Osteoblast (primary cell): ENCODE results near the gene GCNA. TPM values are rescaled to one million over a fixed set of nuclear protein-coding genes. Genes with fewer than 3 reads are reported as not detected.

Source experiments
- DNase-seq: peaks from one replicate; pipeline ENCODE4 v3.0.0; 2011; ENCODE audit warnings: low spot score, mixed read lengths; ENCODE audit not compliant: insufficient read length; ENCODE audit errors: missing footprints
- H2AFZ ChIP-seq: 2 replicates; pipeline ENCODE4 v1.6.0; 2011; ENCODE audit warnings: mild to moderate bottlenecking, low read length
- H3K27ac ChIP-seq: 2 replicates; pipeline ENCODE4 v1.5.1; 2011; ENCODE audit warnings: mild to moderate bottlenecking, low read depth, low read length, moderate library complexity
- H3K27me3 ChIP-seq: 2 replicates; pipeline ENCODE4 v1.6.0; 2012; ENCODE audit warnings: mild to moderate bottlenecking, control low read depth, inconsistent platforms, low read length, moderate library complexity; ENCODE audit not compliant: insufficient read depth
- H3K36me3 ChIP-seq: 2 replicates; pipeline ENCODE4 v1.5.1; 2011; ENCODE audit warnings: mild to moderate bottlenecking, low read length, control low read depth, moderate library complexity; ENCODE audit not compliant: insufficient read depth
- H3K4me1 ChIP-seq: 2 replicates; pipeline ENCODE4 v1.5.1; 2011; ENCODE audit warnings: mild to moderate bottlenecking, low read length, control low read depth, moderate library complexity; ENCODE audit not compliant: insufficient read depth
- H3K4me2 ChIP-seq: 2 replicates; pipeline ENCODE4 v1.6.0; 2011; ENCODE audit warnings: mild to moderate bottlenecking, low read length; ENCODE audit not compliant: insufficient read depth
- H3K4me3 ChIP-seq: fragments of 200-600 bp; sonication (generic); 3 replicates; pipeline ENCODE4 v1.5.1; 2012; ENCODE audit warnings: mild to moderate bottlenecking, low read length, inconsistent platforms; ENCODE audit not compliant: insufficient read depth
- H3K79me2 ChIP-seq: 2 replicates; pipeline ENCODE4 v1.6.0; 2012; ENCODE audit warnings: mild to moderate bottlenecking, low read length, control low read depth, inconsistent platforms; ENCODE audit not compliant: insufficient read depth
- H3K9me3 ChIP-seq: 2 replicates; pipeline ENCODE4 v1.5.1; 2011; ENCODE audit warnings: low read depth, low read length, control low read depth
- H4K20me1 ChIP-seq: 2 replicates; pipeline ENCODE4 v1.6.0; 2012; ENCODE audit warnings: mild to moderate bottlenecking, low read length, control low read depth; ENCODE audit not compliant: insufficient read depth
- total RNA-seq: library from RNA; depleted of rRNA; stranded (reverse); fragments of >200 nt; gene quantifications from 2 replicates; pipeline ENCODE4 v1.2.3, GENCODE V29; 2012
- TF ChIP-seq, protein P1 (sequence below): IDR thresholded peaks from 2 replicates; pipeline ENCODE4 v1.5.1; 2011; ENCODE audit warnings: mild to moderate bottlenecking, low read depth, low read length, moderate library complexity; ENCODE audit errors: extremely low read depth

Gene GCNA
- total RNA-seq, 1 donor, result 4.3 TPM

DNA sequence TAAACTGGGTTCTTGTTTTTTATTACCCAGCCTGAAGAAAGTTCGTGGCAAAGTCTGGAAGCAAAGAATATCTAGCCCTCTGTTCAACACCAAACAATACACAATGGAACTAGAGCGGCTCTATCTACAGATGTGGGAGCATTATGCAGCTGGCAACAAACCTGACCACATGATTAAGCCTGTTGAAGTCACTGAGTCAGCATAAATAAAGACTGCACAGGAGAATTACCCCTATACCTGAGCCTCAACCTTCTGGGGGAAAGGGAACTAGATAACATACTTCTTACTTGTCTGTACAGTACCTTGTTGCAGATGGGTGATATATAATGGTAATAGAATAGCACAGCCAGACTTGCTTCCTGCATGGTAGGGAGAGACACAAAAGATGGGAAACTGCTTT lies 4.6 kb upstream of the GCNA start:
- H3K27me3 ChIP-seq, result no peaks in the 10 kb centered on the region
- no peak overlapping the region for H2AFZ ChIP-seq
- no peaks in the 10 kb centered on the region for H3K9me3 ChIP-seq
- TF ChIP-seq, protein P1, sequence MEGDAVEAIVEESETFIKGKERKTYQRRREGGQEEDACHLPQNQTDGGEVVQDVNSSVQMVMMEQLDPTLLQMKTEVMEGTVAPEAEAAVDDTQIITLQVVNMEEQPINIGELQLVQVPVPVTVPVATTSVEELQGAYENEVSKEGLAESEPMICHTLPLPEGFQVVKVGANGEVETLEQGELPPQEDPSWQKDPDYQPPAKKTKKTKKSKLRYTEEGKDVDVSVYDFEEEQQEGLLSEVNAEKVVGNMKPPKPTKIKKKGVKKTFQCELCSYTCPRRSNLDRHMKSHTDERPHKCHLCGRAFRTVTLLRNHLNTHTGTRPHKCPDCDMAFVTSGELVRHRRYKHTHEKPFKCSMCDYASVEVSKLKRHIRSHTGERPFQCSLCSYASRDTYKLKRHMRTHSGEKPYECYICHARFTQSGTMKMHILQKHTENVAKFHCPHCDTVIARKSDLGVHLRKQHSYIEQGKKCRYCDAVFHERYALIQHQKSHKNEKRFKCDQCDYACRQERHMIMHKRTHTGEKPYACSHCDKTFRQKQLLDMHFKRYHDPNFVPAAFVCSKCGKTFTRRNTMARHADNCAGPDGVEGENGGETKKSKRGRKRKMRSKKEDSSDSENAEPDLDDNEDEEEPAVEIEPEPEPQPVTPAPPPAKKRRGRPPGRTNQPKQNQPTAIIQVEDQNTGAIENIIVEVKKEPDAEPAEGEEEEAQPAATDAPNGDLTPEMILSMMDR, result no peak
- H3K36me3 ChIP-seq, result peaks cover 29% of the 10 kb centered on the region
- H3K79me2 ChIP-seq, result peaks cover 2% of the 10 kb centered on the region
- DNase-seq, result no peak
- H3K4me3 ChIP-seq, result no peak overlapping the region
- no peak overlapping the region for H3K27ac ChIP-seq
- H3K4me2 ChIP-seq, result no peak overlapping the region
- no peaks in the 10 kb centered on the region for H3K4me1 ChIP-seq
- no peaks in the 10 kb centered on the region for H4K20me1 ChIP-seq

DNA sequence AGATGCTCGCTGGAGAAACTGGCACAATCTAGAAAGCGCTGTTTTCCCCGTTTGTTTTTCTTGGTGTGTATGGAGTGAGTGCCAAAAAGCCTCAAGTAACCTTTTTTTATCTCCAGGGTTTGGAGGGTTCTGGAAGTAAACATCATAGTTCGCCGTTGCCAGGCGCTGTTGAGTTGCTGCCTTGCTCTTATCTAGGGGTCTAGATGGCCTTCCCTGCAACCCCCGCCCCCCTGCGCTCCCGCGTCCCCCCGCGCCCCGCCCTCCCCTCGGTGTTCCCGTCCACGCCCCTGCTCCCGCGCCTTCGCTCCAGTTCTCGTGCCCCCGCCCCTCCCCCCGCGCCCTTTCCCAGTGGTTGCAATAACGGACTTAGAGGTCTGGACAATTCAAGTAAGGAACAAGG lies 555 bp upstream of the GCNA start:
- DNase-seq, result no peak
- no peaks in the 10 kb centered on the region for H3K4me1 ChIP-seq
- peaks cover 2% of the 10 kb centered on the region for H3K79me2 ChIP-seq
- no peaks in the 10 kb centered on the region for H3K27me3 ChIP-seq
- TF ChIP-seq, protein P1, result no peak
- no peaks in the 10 kb centered on the region for H4K20me1 ChIP-seq
- peaks cover 25% of the 10 kb centered on the region for H3K36me3 ChIP-seq
- no peak overlapping the region for H3K27ac ChIP-seq
- no peak overlapping the region for H3K4me3 ChIP-seq
- no peak overlapping the region for H3K4me2 ChIP-seq
- no peaks in the 10 kb centered on the region for H3K9me3 ChIP-seq
- H2AFZ ChIP-seq, result no peak overlapping the region

DNA sequence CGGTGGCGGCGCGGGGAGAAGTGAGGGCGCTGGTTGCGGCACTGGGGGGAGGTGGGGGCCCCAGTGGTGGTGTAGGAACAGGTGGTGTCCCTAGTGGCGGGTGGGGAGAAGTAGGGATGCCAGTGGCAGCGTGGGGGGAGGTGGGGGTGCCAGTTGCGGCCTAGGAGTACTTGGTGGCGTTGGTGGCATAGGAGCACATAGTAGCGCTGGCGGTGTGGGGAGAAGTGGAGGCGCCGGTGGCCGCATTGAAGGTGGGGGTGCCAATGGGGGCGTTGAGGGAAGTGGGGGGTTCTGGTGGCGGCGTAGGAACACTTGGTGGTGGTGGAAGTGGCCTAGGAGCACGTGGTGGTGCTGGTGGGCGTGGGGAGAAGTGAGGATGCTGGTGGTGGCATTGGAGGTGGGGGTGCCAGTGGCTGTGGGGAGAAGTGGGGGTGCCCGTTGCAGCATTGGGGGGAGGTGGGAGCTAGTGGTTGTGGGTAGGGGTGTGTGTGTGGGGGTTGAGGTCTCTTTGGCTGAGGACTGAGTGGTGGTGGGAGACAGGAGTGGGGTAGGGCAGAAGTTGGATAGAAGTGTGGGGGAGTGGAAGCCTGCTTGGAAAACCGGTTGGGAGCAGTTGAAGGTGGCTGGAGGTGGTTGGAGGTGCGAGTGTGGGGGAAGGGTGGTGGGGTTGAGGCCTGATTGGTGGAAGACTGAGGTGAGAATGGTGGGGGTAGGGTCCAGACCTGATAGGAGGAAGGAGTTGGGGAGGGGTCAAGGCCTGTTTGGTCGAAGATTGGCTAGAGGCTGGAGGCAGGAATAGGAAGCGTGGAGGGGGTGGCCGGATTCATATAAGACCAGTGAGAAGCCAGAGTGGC lies 1.1 kb downstream of the GCNA start:
- no peaks in the 10 kb centered on the region for H3K4me1 ChIP-seq
- H3K79me2 ChIP-seq, result peaks cover 2% of the 10 kb centered on the region
- no peak overlapping the region for H3K27ac ChIP-seq
- no peaks in the 10 kb centered on the region for H3K27me3 ChIP-seq
- H3K4me2 ChIP-seq, result no peak overlapping the region
- H4K20me1 ChIP-seq, result no peaks in the 10 kb centered on the region
- H3K9me3 ChIP-seq, result no peaks in the 10 kb centered on the region
- TF ChIP-seq, protein P1, result no peak
- H3K4me3 ChIP-seq, result no peak overlapping the region
- no peak overlapping the region for H2AFZ ChIP-seq
- H3K36me3 ChIP-seq, result peaks cover 10% of the 10 kb centered on the region
- DNase-seq, result no peak

DNA sequence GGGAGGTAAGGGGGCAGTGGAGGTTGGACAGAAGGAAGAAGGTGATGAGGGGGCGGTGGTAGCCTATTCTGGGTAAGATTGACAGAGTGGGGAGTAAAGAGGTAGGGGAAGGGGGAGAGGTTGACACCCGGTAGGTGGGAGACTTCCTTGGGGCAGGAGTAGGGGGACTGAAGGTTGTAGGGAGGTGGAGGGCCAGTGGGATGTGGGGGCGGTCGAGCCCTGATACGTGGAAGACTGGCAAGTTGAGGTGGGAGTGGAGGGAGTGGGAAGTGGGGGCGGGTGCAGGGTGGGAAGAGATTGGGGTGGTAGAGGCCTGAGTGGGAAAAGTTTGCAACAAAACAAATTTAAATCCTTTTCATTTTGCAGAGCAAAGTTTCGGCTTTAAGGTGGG lies 1.7 kb downstream of the GCNA start:
- Histone ChIP-seq H3K4me3 (no peak overlapping the region), H3K4me2 (no peak overlapping the region), H4K20me1 (no peaks in the 10 kb centered on the region), H3K9me3 (no peaks in the 10 kb centered on the region), H3K79me2 (peaks cover 2% of the 10 kb centered on the region), H2AFZ (no peak overlapping the region), H3K4me1 (no peaks in the 10 kb centered on the region), H3K27ac (no peak overlapping the region), H3K27me3 (no peaks in the 10 kb centered on the region), H3K36me3 (peaks cover 4% of the 10 kb centered on the region)
- TF ChIP-seq, protein P1, result no peak
- no peak for DNase-seq
